HUES48 (cell line): ENCODE data around the gene POU2F2.

ENCODE experiments used
- H3K27ac ChIP-seq: one replicate; pipeline ENCODE4 v1.7.0; 2013; ENCODE audit warnings: low read depth, low read length, inconsistent platforms
- H3K27me3 ChIP-seq: 2 replicates; pipeline ENCODE4 v1.6.1; 2013; ENCODE audit warnings: mild to moderate bottlenecking, low read length; ENCODE audit not compliant: control insufficient read depth, insufficient read depth
- H3K36me3 ChIP-seq: 2 replicates; pipeline ENCODE4 v1.6.1; 2013; ENCODE audit warnings: low read length; ENCODE audit not compliant: control insufficient read depth, insufficient read depth
- H3K4me1 ChIP-seq: 2 replicates; pipeline ENCODE4 v1.6.1; 2013; ENCODE audit warnings: mild to moderate bottlenecking, low read length; ENCODE audit not compliant: control insufficient read depth, insufficient read depth
- H3K4me3 ChIP-seq: 2 replicates; pipeline ENCODE4 v1.5.1; 2013; ENCODE audit warnings: mild to moderate bottlenecking, low read depth, low read length
- H3K9ac ChIP-seq: 2 replicates; pipeline ENCODE4 v1.6.1; 2013; ENCODE audit warnings: mild to moderate bottlenecking, low read depth, low read length, moderate library complexity
- H3K9me3 ChIP-seq: 2 replicates; pipeline ENCODE4 v1.6.1; 2013; ENCODE audit warnings: low read length; ENCODE audit not compliant: control insufficient read depth, insufficient read depth

POU2F2 gene

GRCh38 chr19:42170715-42171114 lies 38.5 kb upstream of the POU2F2 start:
- H3K4me3 ChIP-seq, result no peak overlapping the region
- H3K4me1 ChIP-seq, result 0 out of 2 replicates have a peak, but pooled peaks cover 2% of the 10 kb centered on the region
- peaks cover 34% of the 10 kb centered on the region for H3K27me3 ChIP-seq
- no peaks in the 10 kb centered on the region for H3K36me3 ChIP-seq
- H3K9ac ChIP-seq, result no peak overlapping the region
- no peak overlapping the region for H3K27ac ChIP-seq
- no peaks in the 10 kb centered on the region for H3K9me3 ChIP-seq

GRCh38 chr19:42169486-42170413 lies 37.5 kb upstream of the POU2F2 start:
- Histone ChIP-seq H3K4me1 (no peaks in the 10 kb centered on the region), H3K9ac (no peak overlapping the region), H3K9me3 (no peaks in the 10 kb centered on the region), H3K4me3 (no peak overlapping the region), H3K27ac (no peak overlapping the region), H3K36me3 (no peaks in the 10 kb centered on the region), H3K27me3 (peaks cover 24% of the 10 kb centered on the region)

GRCh38 chr19:42168206-42168605 lies 36.0 kb upstream of the POU2F2 start:
- H3K4me1 ChIP-seq, result no peaks in the 10 kb centered on the region
- H3K27me3 ChIP-seq, result peaks cover 9% of the 10 kb centered on the region
- no peak overlapping the region for H3K9ac ChIP-seq
- H3K27ac ChIP-seq, result no peak overlapping the region
- no peak overlapping the region for H3K4me3 ChIP-seq
- H3K9me3 ChIP-seq, result no peaks in the 10 kb centered on the region
- H3K36me3 ChIP-seq, result no peaks in the 10 kb centered on the region

- Histone ChIP-seq H3K27ac (no peak overlapping the region), H3K27me3 (peaks cover 9% of the 10 kb centered on the region), H3K9me3 (no peaks in the 10 kb centered on the region), H3K4me3 (no peak overlapping the region), H3K4me1 (no peaks in the 10 kb centered on the region), H3K36me3 (no peaks in the 10 kb centered on the region), H3K9ac (no peak overlapping the region)
Observed at GRCh38 chr19:42166316-42166715, 34.1 kb upstream of the POU2F2 start.

- H3K27me3 ChIP-seq, result peaks cover 14% of the 10 kb centered on the region
- H3K27ac ChIP-seq, result no peak overlapping the region
- no peaks in the 10 kb centered on the region for H3K9me3 ChIP-seq
- H3K4me1 ChIP-seq, result no peaks in the 10 kb centered on the region
- no peak overlapping the region for H3K4me3 ChIP-seq
- H3K9ac ChIP-seq, result no peak overlapping the region
- H3K36me3 ChIP-seq, result no peaks in the 10 kb centered on the region
Observed at GRCh38 chr19:42165146-42165545, 32.9 kb upstream of the POU2F2 start.

- H3K27ac ChIP-seq, result no peak overlapping the region
- H3K9ac ChIP-seq, result no peak overlapping the region
- H3K4me1 ChIP-seq, result no peaks in the 10 kb centered on the region
- peaks cover 16% of the 10 kb centered on the region for H3K27me3 ChIP-seq
- H3K4me3 ChIP-seq, result no peak overlapping the region
- no peaks in the 10 kb centered on the region for H3K36me3 ChIP-seq
- no peaks in the 10 kb centered on the region for H3K9me3 ChIP-seq
Observed at GRCh38 chr19:42161616-42162263, 29.5 kb upstream of the POU2F2 start.

GRCh38 chr19:42159942-42160341 lies 27.7 kb upstream of the POU2F2 start:
- H3K27me3 ChIP-seq, result peaks cover 28% of the 10 kb centered on the region
- H3K27ac ChIP-seq, result no peak overlapping the region
- H3K36me3 ChIP-seq, result no peaks in the 10 kb centered on the region
- no peak overlapping the region for H3K4me3 ChIP-seq
- H3K9me3 ChIP-seq, result no peaks in the 10 kb centered on the region
- H3K4me1 ChIP-seq, result peaks cover 10% of the 10 kb centered on the region
- no peak overlapping the region for H3K9ac ChIP-seq

GRCh38 chr19:42158926-42159325 lies 26.7 kb upstream of the POU2F2 start:
- no peak overlapping the region for H3K4me3 ChIP-seq
- H3K27me3 ChIP-seq, result peaks cover 37% of the 10 kb centered on the region
- no peak overlapping the region for H3K9ac ChIP-seq
- no peaks in the 10 kb centered on the region for H3K9me3 ChIP-seq
- H3K4me1 ChIP-seq, result peaks cover 10% of the 10 kb centered on the region
- no peaks in the 10 kb centered on the region for H3K36me3 ChIP-seq
- no peak overlapping the region for H3K27ac ChIP-seq

- Histone ChIP-seq H3K27ac (no peak overlapping the region), H3K4me3 (no peak overlapping the region), H3K36me3 (no peaks in the 10 kb centered on the region), H3K4me1 (peaks cover 15% of the 10 kb centered on the region), H3K9ac (no peak overlapping the region), H3K9me3 (no peaks in the 10 kb centered on the region), H3K27me3 (peaks cover 35% of the 10 kb centered on the region)
Observed at GRCh38 chr19:42156571-42156970, 24.3 kb upstream of the POU2F2 start.

GRCh38 chr19:42155796-42156195 lies 23.6 kb upstream of the POU2F2 start:
- Histone ChIP-seq H3K4me3 (no peak overlapping the region), H3K4me1 (peaks cover 22% of the 10 kb centered on the region), H3K9me3 (no peaks in the 10 kb centered on the region), H3K36me3 (no peaks in the 10 kb centered on the region), H3K27me3 (peaks cover 27% of the 10 kb centered on the region), H3K9ac (no peak overlapping the region), H3K27ac (no peak overlapping the region)
